Endothelial cell of umbilical vein (primary cell): ENCODE data around the gene APOBEC3F.

Source experiments
- CTCF ChIP-seq, 2 donors: IDR thresholded peaks; 1 replicate in 1 of 2; 2 replicates in 1 of 2; pipeline ENCODE4 v1.5.1; 2011; ENCODE audit warnings: low read length in 2 of 2, mild to moderate bottlenecking in 2 of 2, moderate library complexity in 2 of 2, control low read depth in 1 of 2, inconsistent platforms in 1 of 2, low read depth in 1 of 2; ENCODE audit not compliant: insufficient read depth in 1 of 2; ENCODE audit errors: extremely low read depth in 1 of 2
- EZH2 ChIP-seq: IDR thresholded peaks from 2 replicates; pipeline ENCODE4 v1.6.1; 2012; ENCODE audit warnings: borderline replicate concordance, low read depth, mild to moderate bottlenecking, moderate library complexity, low read length, inconsistent platforms; ENCODE audit not compliant: severe bottlenecking
- FOS ChIP-seq: IDR thresholded peaks from 2 replicates; pipeline ENCODE4 v1.6.1; 2011; ENCODE audit warnings: mild to moderate bottlenecking, low read length, moderate library complexity, borderline replicate concordance; ENCODE audit not compliant: insufficient read depth
- POLR2A ChIP-seq: IDR thresholded peaks from 2 replicates; pipeline ENCODE4 v1.6.1; 2012; ENCODE audit warnings: low read depth, mild to moderate bottlenecking, control low read depth, low read length
- POLR2AphosphoS5 ChIP-seq: IDR thresholded peaks from 2 replicates; pipeline ENCODE4 v1.6.1; 2012; ENCODE audit warnings: low read depth, mild to moderate bottlenecking, control low read depth, low read length, moderate library complexity; ENCODE audit not compliant: insufficient read depth
- TF ChIP-seq, protein P1 (sequence below): IDR thresholded peaks from 2 replicates; pipeline ENCODE4 v1.6.1; 2011; ENCODE audit not compliant: insufficient read depth, insufficient read length

GRCh38 chr22:39024519-39025308, 15.9 kb upstream of the APOBEC3F start:
- TF ChIP-seq CTCF (IDR thresholded peaks at IDR 0.05; ENCODE audit: extremely low read depth in 1 of 2, insufficient read depth in 1 of 2, low read depth in 1 of 2, low read length in 2 of 2) = no peak
- no peak for TF ChIP-seq POLR2A
- TF ChIP-seq, protein P1, sequence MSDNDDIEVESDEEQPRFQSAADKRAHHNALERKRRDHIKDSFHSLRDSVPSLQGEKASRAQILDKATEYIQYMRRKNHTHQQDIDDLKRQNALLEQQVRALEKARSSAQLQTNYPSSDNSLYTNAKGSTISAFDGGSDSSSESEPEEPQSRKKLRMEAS = no peak
- TF ChIP-seq POLR2AphosphoS5 = no peak
- no peak for TF ChIP-seq EZH2
- TF ChIP-seq FOS = no peak
